ENCODE results near the gene FAM107B.

The FAM107B gene

DNA sequence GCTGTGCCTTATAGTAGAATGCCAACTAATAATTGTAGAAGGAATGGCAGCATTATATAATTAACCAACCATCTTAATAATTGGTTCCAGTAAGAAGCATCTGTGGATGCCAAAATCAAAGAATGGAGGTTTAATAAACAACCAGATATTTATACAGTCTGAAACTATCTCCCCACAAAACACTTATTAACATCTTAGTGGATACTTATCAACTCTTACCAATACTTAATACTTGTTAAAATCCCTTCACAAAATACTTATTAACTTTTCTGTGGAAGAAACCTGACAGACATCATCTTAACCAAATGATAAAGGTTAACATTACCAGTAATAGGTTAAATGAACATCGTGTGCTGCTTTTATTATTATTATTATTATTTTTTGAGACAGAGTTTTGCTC lies 29.1 kb upstream of the FAM107B start:
- POLR2A ChIA-PET, result no interaction called here
- no peak overlapping the region for H3K4me3 ChIP-seq (ENCODE audit: low read depth, low read length)
- CTCF ChIA-PET, result no interaction called here
- DNase-seq (ENCODE audit: low read depth, low spot score), result no peak
- TF ChIP-seq, protein P1, sequence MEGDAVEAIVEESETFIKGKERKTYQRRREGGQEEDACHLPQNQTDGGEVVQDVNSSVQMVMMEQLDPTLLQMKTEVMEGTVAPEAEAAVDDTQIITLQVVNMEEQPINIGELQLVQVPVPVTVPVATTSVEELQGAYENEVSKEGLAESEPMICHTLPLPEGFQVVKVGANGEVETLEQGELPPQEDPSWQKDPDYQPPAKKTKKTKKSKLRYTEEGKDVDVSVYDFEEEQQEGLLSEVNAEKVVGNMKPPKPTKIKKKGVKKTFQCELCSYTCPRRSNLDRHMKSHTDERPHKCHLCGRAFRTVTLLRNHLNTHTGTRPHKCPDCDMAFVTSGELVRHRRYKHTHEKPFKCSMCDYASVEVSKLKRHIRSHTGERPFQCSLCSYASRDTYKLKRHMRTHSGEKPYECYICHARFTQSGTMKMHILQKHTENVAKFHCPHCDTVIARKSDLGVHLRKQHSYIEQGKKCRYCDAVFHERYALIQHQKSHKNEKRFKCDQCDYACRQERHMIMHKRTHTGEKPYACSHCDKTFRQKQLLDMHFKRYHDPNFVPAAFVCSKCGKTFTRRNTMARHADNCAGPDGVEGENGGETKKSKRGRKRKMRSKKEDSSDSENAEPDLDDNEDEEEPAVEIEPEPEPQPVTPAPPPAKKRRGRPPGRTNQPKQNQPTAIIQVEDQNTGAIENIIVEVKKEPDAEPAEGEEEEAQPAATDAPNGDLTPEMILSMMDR (IDR thresholded peaks at IDR 0.05; ENCODE audit: insufficient read depth, low read length, missing control alignments), result no peak

DNA sequence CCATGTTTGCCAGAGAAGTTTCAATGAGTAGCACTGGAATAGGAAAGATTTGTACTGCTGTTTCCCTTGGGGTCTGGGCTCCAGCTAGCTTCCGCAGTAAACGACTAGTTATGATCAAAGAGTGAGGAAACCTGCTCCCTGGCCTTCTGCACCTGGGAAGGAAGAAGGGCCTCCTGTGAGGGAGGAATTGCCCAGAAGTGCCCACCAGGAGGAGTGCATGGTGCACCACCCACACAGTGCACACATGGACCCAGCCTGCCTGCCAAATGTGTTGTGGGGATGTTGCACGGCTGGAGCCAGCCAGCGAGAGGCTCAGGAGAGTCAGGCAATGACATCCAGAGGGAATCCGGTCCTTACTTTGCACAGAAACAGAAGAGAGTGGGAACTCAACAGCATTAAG lies 27.0 kb upstream of the FAM107B start:
- ChIA-PET CTCF (interaction anchor here (0.6 to 1.1 kb wide), 2 partner anchors 9 to 21 kb away, joined by 3 read pairs; no protein-coding TSS in a partner anchor), POLR2A (no interaction called here)
- no peak for DNase-seq (ENCODE audit: low read depth, low spot score)
- H3K4me3 ChIP-seq (ENCODE audit: low read depth, low read length), result no peak overlapping the region
- TF ChIP-seq, protein P1 (IDR thresholded peaks at IDR 0.05; ENCODE audit: insufficient read depth, low read length, missing control alignments), result no peak

DNA sequence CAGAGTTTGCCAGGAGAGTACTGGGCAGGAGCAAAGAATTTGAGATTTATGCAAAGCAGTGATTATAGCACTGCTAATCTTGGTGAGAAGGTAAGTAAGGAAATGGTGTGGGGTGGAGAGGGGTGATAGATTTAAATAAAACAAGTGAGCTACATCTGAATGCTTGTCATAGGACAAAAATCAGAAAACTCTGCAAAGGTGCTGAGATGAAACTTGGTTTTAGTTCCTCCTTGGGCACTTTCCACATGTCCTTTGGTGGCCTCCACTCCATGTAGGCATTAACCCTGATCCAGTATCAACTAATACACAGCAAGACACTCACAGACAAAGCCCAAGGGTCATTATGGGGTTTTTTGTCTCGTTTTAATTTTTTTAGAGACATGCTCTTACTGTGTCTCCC lies 25.7 kb upstream of the FAM107B start:
- DNase-seq (ENCODE audit: low read depth, low spot score), result no peak
- POLR2A ChIA-PET, result no interaction called here
- TF ChIP-seq, protein P1 (IDR thresholded peaks at IDR 0.05; ENCODE audit: insufficient read depth, low read length, missing control alignments), result no peak
- H3K4me3 ChIP-seq (ENCODE audit: low read depth, low read length), result no peak overlapping the region
- CTCF ChIA-PET, result interaction anchor here (0.9 kb wide), 1 partner anchor 22 kb away, joined by 4 read pairs; no protein-coding TSS in a partner anchor

DNA sequence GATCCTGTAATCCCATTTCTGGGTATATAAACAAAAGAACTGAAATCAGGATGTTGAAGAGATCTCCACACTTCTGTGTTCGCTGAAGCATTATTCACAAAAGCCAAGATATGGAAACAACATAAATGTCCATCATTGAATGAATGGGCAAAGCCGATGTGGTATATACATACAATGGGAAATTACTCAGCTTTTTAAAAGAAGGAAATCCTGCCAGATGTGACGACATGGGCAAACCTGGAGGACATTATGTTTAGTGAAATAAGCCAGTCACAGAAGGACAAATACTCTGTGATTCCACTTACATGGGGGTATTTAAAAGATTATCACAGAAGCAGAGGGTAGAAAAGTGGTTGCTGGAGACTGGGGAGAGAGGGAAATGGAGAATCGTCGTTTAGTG lies 23.9 kb upstream of the FAM107B start:
- H3K4me3 ChIP-seq (ENCODE audit: low read depth, low read length), result no peak overlapping the region
- POLR2A ChIA-PET, result no interaction called here
- CTCF ChIA-PET, result no interaction called here
- TF ChIP-seq, protein P1 (IDR thresholded peaks at IDR 0.05; ENCODE audit: insufficient read depth, low read length, missing control alignments), result no peak
- no peak for DNase-seq (ENCODE audit: low read depth, low spot score)

DNA sequence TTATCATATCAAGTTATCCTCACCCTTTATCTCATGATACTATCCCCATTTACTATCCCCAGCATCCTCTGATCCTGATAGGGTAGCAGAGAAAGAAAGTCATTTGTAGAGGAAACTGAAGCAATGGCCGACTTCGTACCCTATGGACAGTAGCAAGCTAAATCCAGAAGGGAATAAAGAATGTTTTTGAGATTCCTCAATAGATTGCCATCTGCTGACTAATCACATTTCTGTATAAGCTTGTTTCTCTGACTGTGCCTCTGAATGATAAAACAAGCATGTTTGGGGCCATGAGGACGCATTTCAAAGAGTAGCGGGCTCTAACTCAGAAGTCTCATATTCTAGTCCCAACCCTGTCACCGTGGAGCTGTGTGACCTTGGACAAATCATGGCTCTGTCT lies 13.2 kb upstream of the FAM107B start:
- H3K4me3 ChIP-seq (ENCODE audit: low read depth, low read length), result no peak overlapping the region
- TF ChIP-seq, protein P1 (IDR thresholded peaks at IDR 0.05; ENCODE audit: insufficient read depth, low read length, missing control alignments), result no peak
- no peak for DNase-seq (ENCODE audit: low read depth, low spot score)
- ChIA-PET CTCF (no interaction called here), POLR2A (no interaction called here)

DNA sequence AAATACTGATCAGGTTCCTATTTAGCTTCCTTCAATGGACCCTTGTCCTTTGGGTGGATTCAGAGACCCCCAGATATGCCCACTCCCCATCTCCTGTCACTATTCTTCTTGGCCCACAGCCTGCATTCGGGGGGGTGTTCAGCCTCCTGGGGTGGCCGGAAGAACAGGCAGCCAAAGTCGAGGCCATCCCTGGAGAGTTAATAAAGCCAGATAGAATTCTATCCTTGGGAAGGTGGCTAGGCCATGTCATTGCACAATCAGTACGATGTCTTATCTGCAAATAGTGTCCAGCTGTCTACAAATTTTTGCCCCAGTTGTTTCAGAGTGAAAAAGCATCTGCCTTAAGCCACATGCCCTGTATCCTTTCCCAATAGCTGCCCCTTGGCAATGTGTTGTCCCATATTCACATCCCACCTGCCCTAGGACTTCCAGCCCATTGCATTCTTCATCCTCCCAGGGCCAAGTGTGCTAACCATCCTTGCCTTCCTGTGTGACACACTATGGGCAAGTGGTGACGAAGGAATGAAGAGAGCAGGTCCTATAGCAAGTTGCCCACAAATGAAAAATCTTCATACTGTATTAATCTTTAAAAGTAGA lies 9.9 kb upstream of the FAM107B start:
- CTCF ChIA-PET, result no interaction called here
- TF ChIP-seq, protein P1 (IDR thresholded peaks at IDR 0.05; ENCODE audit: insufficient read depth, low read length, missing control alignments), result no peak
- no peak overlapping the region for H3K4me3 ChIP-seq (ENCODE audit: low read depth, low read length)
- no peak for DNase-seq (ENCODE audit: low read depth, low spot score)
- POLR2A ChIA-PET, result no interaction called here
